ENCODE results near the gene GSC. TPM values are rescaled to one million over a fixed set of nuclear protein-coding genes. Genes with fewer than 3 reads are reported as not detected.

Gene GSC
- total RNA-seq, 2 donors from 2014 or later: 37.0 to 94.4 TPM

DNA sequence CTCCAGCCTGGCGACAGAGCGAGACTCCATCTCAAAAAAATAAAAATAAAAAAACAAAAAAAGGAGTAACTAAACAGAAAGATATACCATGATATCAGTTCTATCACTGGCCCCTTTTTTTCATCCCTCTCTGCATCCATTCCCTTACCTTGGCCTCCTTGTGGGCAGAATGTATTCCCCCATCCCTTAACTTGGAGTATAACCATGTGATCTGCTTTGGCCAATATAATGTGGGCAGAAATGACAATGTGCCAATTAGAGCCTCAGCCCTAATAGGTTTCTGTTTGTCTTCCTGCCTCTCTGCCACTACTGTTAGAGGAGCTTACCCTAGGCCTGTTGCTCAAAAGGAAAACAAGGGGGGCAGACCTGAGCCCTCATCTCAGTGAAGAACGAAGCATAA lies 23.8 kb downstream of the GSC start:
- Mint-ChIP-seq H3K36me3 (ENCODE audit: low read depth) (no peaks in the 10 kb centered on the region), H3K4me1 (peaks cover 28% of the 10 kb centered on the region), H3K9me3 (no peaks in the 10 kb centered on the region), H3K27me3 (ENCODE audit: insufficient read depth) (peaks cover 2% of the 10 kb centered on the region), H3K27ac (no peak overlapping the region), H3K4me3 (no peak overlapping the region)
- H3K4me1 ChIP-seq (ENCODE audit: control insufficient read depth, insufficient read depth, low read length): no peaks in the 10 kb centered on the region
- TF ChIP-seq, protein P1, sequence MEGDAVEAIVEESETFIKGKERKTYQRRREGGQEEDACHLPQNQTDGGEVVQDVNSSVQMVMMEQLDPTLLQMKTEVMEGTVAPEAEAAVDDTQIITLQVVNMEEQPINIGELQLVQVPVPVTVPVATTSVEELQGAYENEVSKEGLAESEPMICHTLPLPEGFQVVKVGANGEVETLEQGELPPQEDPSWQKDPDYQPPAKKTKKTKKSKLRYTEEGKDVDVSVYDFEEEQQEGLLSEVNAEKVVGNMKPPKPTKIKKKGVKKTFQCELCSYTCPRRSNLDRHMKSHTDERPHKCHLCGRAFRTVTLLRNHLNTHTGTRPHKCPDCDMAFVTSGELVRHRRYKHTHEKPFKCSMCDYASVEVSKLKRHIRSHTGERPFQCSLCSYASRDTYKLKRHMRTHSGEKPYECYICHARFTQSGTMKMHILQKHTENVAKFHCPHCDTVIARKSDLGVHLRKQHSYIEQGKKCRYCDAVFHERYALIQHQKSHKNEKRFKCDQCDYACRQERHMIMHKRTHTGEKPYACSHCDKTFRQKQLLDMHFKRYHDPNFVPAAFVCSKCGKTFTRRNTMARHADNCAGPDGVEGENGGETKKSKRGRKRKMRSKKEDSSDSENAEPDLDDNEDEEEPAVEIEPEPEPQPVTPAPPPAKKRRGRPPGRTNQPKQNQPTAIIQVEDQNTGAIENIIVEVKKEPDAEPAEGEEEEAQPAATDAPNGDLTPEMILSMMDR (conservative IDR thresholded peaks at IDR 0.05): peak; percentile 52
- 86 to 95% methylated on average over 1 to 3 of the region's 3 CpGs for WGBS, 2 experiments (ENCODE audit: insufficient coverage in 1 of 2, insufficient read length in 1 of 2)
- no peak overlapping the region for H3K4me3 ChIP-seq (ENCODE audit: low read length)
- no peak overlapping the region for H3K9ac ChIP-seq (ENCODE audit: extremely low read depth, low read length, poor library complexity, severe bottlenecking)
- no peaks in the 10 kb centered on the region for H3K27me3 ChIP-seq (ENCODE audit: control insufficient read depth, insufficient read depth, low read length, poor library complexity, severe bottlenecking)
- H3K27ac ChIP-seq (ENCODE audit: low read depth, low read length): no peak overlapping the region
- H3K36me3 ChIP-seq (ENCODE audit: control insufficient read depth, insufficient read depth, low read length): no peaks in the 10 kb centered on the region
- H3K9me3 ChIP-seq (ENCODE audit: control insufficient read depth, low read length): no peaks in the 10 kb centered on the region
- no peak for DNase-seq

DNA sequence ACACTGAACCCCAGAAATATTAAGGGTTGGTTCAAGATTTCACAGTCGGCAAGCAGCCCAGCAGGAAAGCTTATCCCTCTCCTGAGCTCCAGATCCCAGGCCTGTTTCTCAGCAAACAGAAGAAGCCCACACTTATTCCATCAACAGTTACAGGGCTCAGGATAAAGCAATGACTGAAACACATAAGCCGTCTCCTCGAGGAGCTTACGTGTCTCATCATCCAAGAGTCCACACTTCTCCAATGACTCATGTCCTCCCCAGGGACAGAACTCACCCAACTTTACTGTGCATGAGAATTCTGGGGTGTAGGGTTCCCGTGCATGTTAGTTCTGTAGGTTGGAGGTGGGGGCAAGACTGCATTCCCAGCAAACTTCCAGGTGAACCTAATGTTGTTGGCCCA lies 31.2 kb downstream of the GSC start:
- no peaks in the 10 kb centered on the region for H3K27me3 ChIP-seq (ENCODE audit: control insufficient read depth, insufficient read depth, low read length, poor library complexity, severe bottlenecking)
- no peaks in the 10 kb centered on the region for H3K4me1 ChIP-seq (ENCODE audit: control insufficient read depth, insufficient read depth, low read length)
- H3K9me3 ChIP-seq (ENCODE audit: control insufficient read depth, low read length): no peaks in the 10 kb centered on the region
- Mint-ChIP-seq H3K27ac (no peak overlapping the region), H3K9me3 (no peaks in the 10 kb centered on the region), H3K27me3 (ENCODE audit: insufficient read depth) (no peaks in the 10 kb centered on the region), H3K4me1 (peaks cover 24% of the 10 kb centered on the region), H3K4me3 (no peak overlapping the region), H3K36me3 (ENCODE audit: low read depth) (no peaks in the 10 kb centered on the region)
- no peak overlapping the region for H3K4me3 ChIP-seq (ENCODE audit: low read length)
- TF ChIP-seq, protein P1 (conservative IDR thresholded peaks at IDR 0.05): no peak
- H3K36me3 ChIP-seq (ENCODE audit: control insufficient read depth, insufficient read depth, low read length): no peaks in the 10 kb centered on the region
- no peak overlapping the region for H3K27ac ChIP-seq (ENCODE audit: low read depth, low read length)
- no peak for DNase-seq
- 90 to 100% methylated on average over 2 to 5 of the region's 5 CpGs for WGBS, 2 experiments (ENCODE audit: insufficient coverage in 1 of 2, insufficient read length in 1 of 2)
- no peak overlapping the region for H3K9ac ChIP-seq (ENCODE audit: extremely low read depth, low read length, poor library complexity, severe bottlenecking)

DNA sequence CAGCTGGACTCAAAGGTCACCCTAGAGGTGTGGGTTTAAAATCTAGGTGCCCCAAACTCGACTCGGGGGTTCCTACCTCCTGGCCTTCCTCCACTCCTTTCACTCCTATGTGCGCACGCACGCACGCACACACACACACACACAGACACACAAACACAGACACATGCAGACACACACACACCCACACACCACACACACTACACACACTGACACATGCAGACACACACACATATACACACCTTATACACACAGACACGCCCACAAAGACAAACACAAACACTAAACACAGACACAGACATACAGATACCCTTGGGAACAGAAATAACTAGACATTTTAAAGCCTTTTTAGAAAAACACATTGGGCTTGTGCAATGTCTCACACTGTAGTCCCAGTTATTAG lies 31.8 kb downstream of the GSC start:
- Mint-ChIP-seq H3K27me3 (ENCODE audit: insufficient read depth) (no peaks in the 10 kb centered on the region), H3K4me3 (no peak overlapping the region), H3K27ac (no peak overlapping the region), H3K4me1 (peaks cover 18% of the 10 kb centered on the region), H3K36me3 (ENCODE audit: low read depth) (no peaks in the 10 kb centered on the region), H3K9me3 (no peaks in the 10 kb centered on the region)
- Histone ChIP-seq H3K36me3 (ENCODE audit: control insufficient read depth, insufficient read depth, low read length) (no peaks in the 10 kb centered on the region), H3K4me1 (ENCODE audit: control insufficient read depth, insufficient read depth, low read length) (no peaks in the 10 kb centered on the region), H3K9me3 (ENCODE audit: control insufficient read depth, low read length) (no peaks in the 10 kb centered on the region), H3K27me3 (ENCODE audit: control insufficient read depth, insufficient read depth, low read length, poor library complexity, severe bottlenecking) (no peaks in the 10 kb centered on the region), H3K4me3 (ENCODE audit: low read length) (no peak overlapping the region), H3K9ac (ENCODE audit: extremely low read depth, low read length, poor library complexity, severe bottlenecking) (no peak overlapping the region), H3K27ac (ENCODE audit: low read depth, low read length) (no peak overlapping the region)
- whole genome bisulfite sequencing, 2 experiments (ENCODE audit: insufficient coverage in 1 of 2, insufficient read length in 1 of 2): 90 to 100% methylated on average over 1 to 7 of the region's 7 CpGs
- DNase-seq: no peak
- TF ChIP-seq, protein P1 (conservative IDR thresholded peaks at IDR 0.05): no peak

Data from endodermal cell (in vitro differentiated cells).